WTC11 (cell line): ENCODE data around the gene ASIC3. TPM values are rescaled to one million over a fixed set of nuclear protein-coding genes. Genes with fewer than 3 reads are reported as not detected.

Experiments used
- ATAC-seq: fragments of 200-7000 bp; cut with Tn5 transposase; 2 replicates; pipeline ENCODE4 v1.10.0; 2021; ENCODE audit warnings: mild to moderate bottlenecking, moderate library complexity
- CTCF ChIA-PET: fragments of 300-600 bp; sonication (Branson Sonifier 250); formaldehyde crosslinking; loops from one replicate; lab custom pipeline; 2021; ENCODE audit warnings: antibody characterized with exemption; lab: Charles Lee
- POLR2A ChIA-PET: fragments of 350-600 bp; sonication (Branson Sonifier 250); formaldehyde crosslinking; loops from one replicate; lab custom pipeline; 2021; ENCODE audit warnings: antibody characterized with exemption; lab: Charles Lee
- DNase-seq: peaks from one replicate; pipeline ENCODE4 v3.0.0; 2021; ENCODE audit warnings: low spot score
- H3K27ac Mint-ChIP-seq: 2 replicates; pipeline ENCODE4 v1.8.0; 2021; ENCODE audit warnings: mixed read lengths
- H3K27me3 Mint-ChIP-seq: 2 replicates; pipeline ENCODE4 v1.8.0; 2021; ENCODE audit warnings: low read depth, mild to moderate bottlenecking, moderate library complexity, mixed read lengths
- H3K36me3 Mint-ChIP-seq: 2 replicates; pipeline ENCODE4 v1.8.0; 2021; ENCODE audit warnings: mixed read lengths
- H3K4me1 Mint-ChIP-seq: 2 replicates; pipeline ENCODE4 v1.8.0; 2022; ENCODE audit warnings: mixed read lengths
- H3K4me3 Mint-ChIP-seq: 2 replicates; pipeline ENCODE4 v1.8.0; 2021; ENCODE audit warnings: mild to moderate bottlenecking, moderate library complexity, mixed read lengths
- H3K9me3 Mint-ChIP-seq: 2 replicates; pipeline ENCODE4 v1.8.0; 2021; ENCODE audit warnings: mixed read lengths
- CBFB ChIP-seq: sonication (generic); formaldehyde crosslinking; IDR thresholded peaks from 2 replicates; pipeline ENCODE4 v1.8.1; 2022; ENCODE audit warnings: mild to moderate bottlenecking, low read depth, missing genetic modification reagents
- CREB1 ChIP-seq: sonication (generic); formaldehyde crosslinking; IDR thresholded peaks from 2 replicates; pipeline ENCODE4 v1.8.0; 2023; ENCODE audit warnings: mild to moderate bottlenecking, missing genetic modification reagents
- E2F5 ChIP-seq: sonication (generic); formaldehyde crosslinking; IDR thresholded peaks from 2 replicates; pipeline ENCODE4 v1.8.1; 2022; ENCODE audit warnings: mild to moderate bottlenecking, moderate library complexity, missing genetic modification reagents
- EMX1 ChIP-seq: fragments of 250-450 bp; sonication (Bioruptor Pico); IDR thresholded peaks from 2 replicates; pipeline ENCODE4 v1.8.0; 2021; ENCODE audit warnings: mild to moderate bottlenecking
- ETV6 ChIP-seq: sonication (generic); formaldehyde crosslinking; IDR thresholded peaks from 2 replicates; pipeline ENCODE4 v1.8.1; 2022; ENCODE audit warnings: mild to moderate bottlenecking, missing genetic modification reagents
- NFYB ChIP-seq: sonication (generic); formaldehyde crosslinking; conservative IDR thresholded peaks from 2 replicates; pipeline ENCODE4 v1.8.0; 2022; ENCODE audit warnings: low read depth, missing genetic modification reagents
- NR1H2 ChIP-seq: sonication (generic); formaldehyde crosslinking; IDR thresholded peaks from 2 replicates; pipeline ENCODE4 v1.9.0; 2021; ENCODE audit warnings: mild to moderate bottlenecking, moderate library complexity, missing genetic modification reagents
- PRDM15 ChIP-seq: sonication (generic); formaldehyde crosslinking; IDR thresholded peaks from 2 replicates; pipeline ENCODE4 v1.8.0; 2022; ENCODE audit warnings: missing genetic modification reagents
- SMAD4 ChIP-seq: sonication (generic); formaldehyde crosslinking; IDR thresholded peaks from 2 replicates; pipeline ENCODE4 v1.8.0; 2022; ENCODE audit warnings: mild to moderate bottlenecking, missing genetic modification reagents
- SOX15 ChIP-seq: fragments of 250-450 bp; sonication (Bioruptor Pico); IDR thresholded peaks from 2 replicates; pipeline ENCODE4 v1.9.0; 2021; ENCODE audit warnings: mild to moderate bottlenecking
- SP1 ChIP-seq: sonication (generic); formaldehyde crosslinking; conservative IDR thresholded peaks from 2 replicates; pipeline ENCODE4 v1.8.1; 2022; ENCODE audit warnings: missing genetic modification reagents
- TP53 ChIP-seq: sonication (generic); formaldehyde crosslinking; IDR thresholded peaks from 2 replicates; pipeline ENCODE4 v1.8.1; 2023; ENCODE audit warnings: mild to moderate bottlenecking, missing genetic modification reagents
- USF1 ChIP-seq: sonication (generic); formaldehyde crosslinking; IDR thresholded peaks from 2 replicates; pipeline ENCODE4 v1.8.0; 2022; ENCODE audit warnings: mild to moderate bottlenecking, missing genetic modification reagents
- ZBTB21 ChIP-seq: sonication (generic); formaldehyde crosslinking; IDR thresholded peaks from 2 replicates; pipeline ENCODE4 v1.8.1; 2023; ENCODE audit warnings: mild to moderate bottlenecking, missing genetic modification reagents, borderline replicate concordance
- ZNF121 ChIP-seq: sonication (generic); formaldehyde crosslinking; IDR thresholded peaks from 2 replicates; pipeline ENCODE4 v1.8.0; 2023; ENCODE audit warnings: missing genetic modification reagents
- ZNF317 ChIP-seq: sonication (generic); formaldehyde crosslinking; IDR thresholded peaks from 2 replicates; pipeline ENCODE4 v1.8.1; 2023; ENCODE audit warnings: low read depth, mild to moderate bottlenecking, moderate library complexity, missing genetic modification reagents, borderline replicate concordance
- ZNF671 ChIP-seq: fragments of 250-450 bp; sonication (Bioruptor Pico); IDR thresholded peaks from 2 replicates; pipeline ENCODE4 v1.8.0; 2021; ENCODE audit warnings: mild to moderate bottlenecking
- total RNA-seq: library from RNA; stranded (reverse); gene quantifications from 3 replicates; pipeline ENCODE4 v1.2.3, GENCODE V29; 2021

ASIC3 gene
- total RNA-seq, 1 experiment from 2014 or later = 5.5 TPM

- peak; percentile 99 for DNase-seq
- POLR2A ChIA-PET = interaction anchor here (0.5 to 1.3 kb wide), 4 partner anchors 10 to 100 kb away, joined by 3 to 9 read pairs (median 4); no protein-coding TSS in a partner anchor
- no peaks in the 10 kb centered on the region for H3K9me3 Mint-ChIP-seq
Measured at GRCh38 chr7:151028131-151028947, 20.0 kb upstream of the ASIC3 start, which contains the start of gene ABCB8. Gene ABCB8, plus strand, starts transcription at chr7:151028450. Its CDS starts 66 bp downstream, at chr7:151028516.

GRCh38 chr7:151028948-151029501, 19.3 kb upstream of the ASIC3 start:
- CTCF ChIA-PET = interaction anchor here (0.7 to 3.5 kb wide), 18 partner anchors 8 to 152 kb away, joined by 3 to 75 read pairs (median 6); partner anchors contain the start of genes AGAP3, CDK5 and FASTK
- Mint-ChIP-seq H3K27ac (peak overlapping the region; percentile 99), H3K27me3 (peaks cover 8% of the 10 kb centered on the region; the same call in 1 of the 2 replicates), H3K9me3 (no peaks in the 10 kb centered on the region), H3K4me1 (peaks cover 24% of the 10 kb centered on the region), H3K36me3 (no peaks in the 10 kb centered on the region), H3K4me3 (peak overlapping the region; percentile 92)
- ATAC-seq = no peak
- TF ChIP-seq ZNF121 (no peak), ZNF317 (CRISPR knock-in tag) (no peak), CBFB (CRISPR knock-in tag) (no peak), PRDM15 (CRISPR knock-in tag) (no peak), CREB1 (CRISPR knock-in tag) (no peak), SMAD4 (CRISPR knock-in tag) (no peak), ZNF671 (CRISPR knock-in tag) (no peak), SOX15 (no peak), USF1 (CRISPR knock-in tag) (no peak), TP53 (CRISPR knock-in tag) (no peak), ZBTB21 (no peak), NR1H2 (no peak)
- DNase-seq = no peak
- POLR2A ChIA-PET = interaction anchor here (1.3 kb wide), 3 partner anchors 11 to 34 kb away, joined by 4 to 9 read pairs (median 5); no protein-coding TSS in a partner anchor

More at GRCh38 chr7:151028131-151028947, 20.0 kb upstream of the ASIC3 start, which contains the start of gene ABCB8:
- Mint-ChIP-seq H3K27ac (peak within 1 kb of the TSS; percentile 99), H3K4me3 (peak within 1 kb of the TSS; percentile 92), H3K4me1 (peaks cover 24% of the 10 kb centered on the region), H3K36me3 (no peaks in the 10 kb centered on the region), H3K27me3 (peaks cover 8% of the 10 kb centered on the region; the same call in 1 of the 2 replicates)
- CTCF ChIA-PET = interaction anchor here (0.5 to 3.5 kb wide), 25 partner anchors 9 to 712 kb away, joined by 3 to 75 read pairs (median 4); partner anchors contain the start of genes AGAP3, CDK5 and FASTK
- peak; percentile 95 for ATAC-seq
- TF ChIP-seq E2F5 (CRISPR knock-in tag) (0 out of 2 replicates have a peak, but pooled peaks have one; percentile 36), EMX1 (no peak), NFYB (CRISPR knock-in tag) (peak; percentile 97), SP1 (CRISPR knock-in tag) (peak; percentile 97), ETV6 (CRISPR knock-in tag) (peak; percentile 57; the same call in 1 of the 2 replicates)
